Umbilical cord (tissue), 2 donors: ENCODE measurements around the gene HTR2C. TPM values are rescaled to one million over a fixed set of nuclear protein-coding genes. Genes with fewer than 3 reads are reported as not detected.
"Not testable (repeated sequence)": the region's sequence is repeated elsewhere in the genome, so short reads cannot be mapped to it uniquely, and the experiment has no call there.

ENCODE experiments used
- DNase-seq: peaks from one replicate; pipeline ENCODE4 v3.0.0-alpha.2; 2015; ENCODE audit warnings: low spot score
- total RNA-seq: library from RNA; depleted of rRNA; stranded (reverse); fragments of >200 nt; gene quantifications from one replicate; pipeline ENCODE4 v1.2.3, GENCODE V29; 2014; ENCODE audit warnings: low replicate concordance; ENCODE audit not compliant: insufficient read depth

HTR2C gene
- total RNA-seq = not detected

DNA sequence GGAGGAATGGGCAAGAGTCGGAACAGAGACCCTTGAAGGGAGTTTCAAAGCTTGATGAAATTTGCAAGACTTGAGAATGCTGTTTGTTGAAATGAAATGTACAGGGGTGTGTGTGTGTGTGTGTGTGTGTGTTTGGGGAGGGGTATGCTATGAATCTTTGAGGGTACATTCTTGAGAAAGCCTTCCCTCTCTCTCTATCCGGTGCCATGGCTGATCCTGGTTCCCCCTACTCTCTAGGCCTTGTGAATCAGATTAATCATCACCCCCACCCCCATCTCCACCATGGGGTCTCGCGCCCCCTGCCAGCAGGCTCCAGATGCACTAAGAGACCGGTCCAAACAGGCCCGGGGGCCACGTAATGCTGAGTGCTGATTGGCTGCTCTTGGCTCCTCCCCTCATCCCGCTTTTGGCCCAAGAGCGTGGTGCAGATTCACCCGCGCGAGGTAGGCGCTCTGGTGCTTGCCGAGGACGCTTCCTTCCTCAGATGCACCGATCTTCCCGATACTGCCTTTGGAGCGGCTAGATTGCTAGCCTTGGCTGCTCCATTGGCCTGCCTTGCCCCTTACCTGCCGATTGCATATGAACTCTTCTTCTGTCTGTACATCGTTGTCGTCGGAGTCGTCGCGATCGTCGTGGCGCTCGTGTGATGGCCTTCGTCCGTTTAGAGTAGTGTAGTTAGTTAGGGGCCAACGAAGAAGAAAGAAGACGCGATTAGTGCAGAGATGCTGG is at the start of gene HTR2C:
HTR2C (plus strand) TSS at position 441 of the 729 bp plus-strand sequence. CDS start 142,851 bp downstream, outside the sequence.
- DNase-seq = no peak

DNA sequence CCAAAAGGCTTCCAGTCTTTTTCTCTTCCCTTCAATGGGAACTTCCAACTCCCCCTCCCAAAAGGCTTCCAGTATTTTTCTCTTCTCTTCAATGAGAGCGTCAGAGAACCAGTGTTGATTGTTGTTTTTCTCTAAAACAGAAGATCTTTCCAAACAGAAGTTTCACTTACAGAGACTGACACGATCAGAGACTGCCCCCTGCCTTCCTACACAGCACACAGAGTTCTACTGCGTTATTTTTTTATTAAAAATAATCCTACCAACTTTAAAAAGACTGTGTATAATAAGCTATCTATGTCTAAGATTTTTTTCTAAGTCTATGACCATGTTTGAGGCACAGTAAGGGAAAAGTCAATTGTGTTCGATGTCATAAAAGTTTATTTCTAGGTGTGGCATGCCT is 3.5 kb upstream of the HTR2C start:
- DNase-seq = no peak

DNA sequence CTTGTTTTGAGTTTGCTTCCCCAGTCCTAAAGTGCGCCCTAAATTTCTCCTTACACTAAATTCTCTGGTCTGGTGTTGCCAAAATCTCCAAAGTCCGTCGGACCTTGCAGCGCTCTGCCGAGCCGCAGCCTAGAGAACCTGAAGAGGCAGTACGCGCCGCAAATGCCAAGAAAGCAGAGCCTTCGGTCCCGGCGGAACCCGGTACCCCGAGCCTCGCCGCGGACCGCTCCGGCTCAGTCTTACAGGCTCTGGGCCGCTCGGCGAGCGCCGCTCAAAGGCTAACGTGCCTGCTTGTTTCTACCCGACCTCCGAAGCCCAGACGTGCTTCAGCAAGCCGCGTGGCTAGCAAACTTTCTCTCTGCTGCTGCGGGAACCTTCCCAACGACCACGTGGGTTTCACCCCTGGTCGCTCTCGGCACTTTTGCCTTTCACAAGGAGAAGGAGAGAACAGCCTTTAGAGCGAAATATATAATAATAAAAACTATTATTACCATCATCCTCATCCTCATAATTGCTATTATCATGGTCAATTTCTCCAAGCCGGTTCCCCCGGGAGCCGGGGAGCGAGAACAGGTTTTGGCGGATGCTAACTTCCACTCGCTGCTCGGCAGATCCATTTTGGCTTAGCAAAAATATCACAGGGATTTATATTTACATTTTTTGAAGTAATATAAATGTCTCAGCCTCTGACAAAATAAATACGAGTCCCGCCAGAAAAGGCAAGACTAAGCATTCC is 2.2 kb upstream of the HTR2C start:
- no peak for DNase-seq

DNA sequence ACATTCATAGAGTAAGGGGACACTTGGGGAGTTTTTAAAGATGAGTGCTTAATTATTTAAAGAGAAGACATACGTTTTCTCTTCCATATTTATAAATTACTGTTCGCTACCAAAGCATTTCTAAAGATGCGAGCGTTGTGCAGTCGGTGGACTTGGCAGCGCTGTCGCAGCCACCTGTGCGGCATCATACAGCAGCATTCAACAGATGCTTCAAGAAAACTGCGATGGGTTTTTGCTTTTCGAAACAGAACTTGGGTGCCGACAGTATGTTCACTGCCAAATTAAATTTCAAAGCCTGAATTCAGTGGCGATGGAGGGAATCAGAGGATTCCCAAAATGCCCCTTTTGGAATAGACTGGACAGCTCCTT is 1.6 kb upstream of the HTR2C start:
- no peak for DNase-seq

- no peak for DNase-seq
Observed at GRCh38 chrX:114582698-114583395, 1.0 kb upstream of the HTR2C start.

GRCh38 chrX:114584375-114584943 is 573 bp downstream of the HTR2C start:
- no peak for DNase-seq

DNA sequence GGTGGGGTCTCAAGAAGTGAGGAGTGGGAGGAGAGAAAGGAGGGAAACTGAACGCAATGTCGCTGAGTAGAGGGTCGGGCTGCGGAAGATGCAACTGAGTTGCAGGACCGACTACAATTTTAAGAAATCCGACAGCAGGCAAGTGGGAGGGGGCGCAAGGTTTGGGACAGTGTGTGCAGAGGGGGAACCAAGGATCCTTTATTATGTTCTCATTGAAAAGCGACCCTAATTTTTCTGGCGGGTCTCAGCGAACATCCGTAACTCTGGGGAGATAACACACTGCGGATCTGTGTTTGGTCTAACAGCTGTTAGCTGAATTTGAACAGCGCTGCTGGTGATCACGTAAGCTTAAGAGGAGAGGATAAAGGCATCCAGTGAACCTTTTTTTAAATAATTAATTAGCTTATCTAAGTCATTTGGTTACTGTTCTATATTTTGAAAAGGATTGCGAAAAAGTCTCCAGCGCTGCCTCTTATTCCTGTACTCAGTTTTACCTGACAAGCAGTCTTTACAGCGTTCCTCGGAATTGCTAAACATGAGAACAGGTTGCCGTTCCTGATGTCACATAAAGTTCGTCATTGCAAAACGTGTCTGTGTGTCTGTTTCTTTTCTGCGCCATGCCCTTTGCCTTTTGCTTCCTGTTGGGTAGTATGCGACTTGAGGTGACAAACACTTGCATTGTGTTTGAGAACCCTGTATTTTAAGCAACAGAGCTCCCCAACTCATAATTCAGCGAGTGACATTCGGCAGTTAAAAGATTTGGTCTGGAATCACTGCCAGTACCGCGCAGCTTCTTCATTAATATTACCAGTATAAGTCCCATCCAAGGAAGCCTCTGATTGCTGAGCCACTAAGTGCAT is 1.3 kb downstream of the HTR2C start:
- DNase-seq = no peak

DNA sequence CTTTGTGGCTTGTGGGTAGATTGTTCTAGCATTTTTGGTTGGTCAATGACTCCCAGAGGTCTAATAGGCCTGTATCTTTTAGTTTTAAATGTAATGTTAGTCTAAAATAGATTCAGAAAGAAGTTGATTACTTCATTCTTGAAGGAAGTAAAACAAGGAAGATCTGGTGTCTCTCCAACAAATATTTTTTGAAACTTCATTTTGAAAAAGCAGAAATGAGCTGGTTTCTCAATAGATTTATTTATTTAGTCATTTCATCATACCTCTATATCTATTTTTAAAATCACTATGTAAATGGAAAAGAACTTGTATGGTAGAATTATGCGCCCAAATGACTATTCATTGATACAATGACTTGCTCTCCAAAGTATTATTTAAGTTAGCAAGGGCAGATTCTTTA is 7.2 kb downstream of the HTR2C start:
- DNase-seq = no peak

GRCh38 chrX:114599305-114599704 is 15.4 kb downstream of the HTR2C start:
- DNase-seq = no peak

GRCh38 chrX:114599911-114600310 is 16.0 kb downstream of the HTR2C start:
- DNase-seq = no peak

- DNase-seq = not testable (repeated sequence)
Observed at GRCh38 chrX:114606619-114607018, 22.7 kb downstream of the HTR2C start.

DNA sequence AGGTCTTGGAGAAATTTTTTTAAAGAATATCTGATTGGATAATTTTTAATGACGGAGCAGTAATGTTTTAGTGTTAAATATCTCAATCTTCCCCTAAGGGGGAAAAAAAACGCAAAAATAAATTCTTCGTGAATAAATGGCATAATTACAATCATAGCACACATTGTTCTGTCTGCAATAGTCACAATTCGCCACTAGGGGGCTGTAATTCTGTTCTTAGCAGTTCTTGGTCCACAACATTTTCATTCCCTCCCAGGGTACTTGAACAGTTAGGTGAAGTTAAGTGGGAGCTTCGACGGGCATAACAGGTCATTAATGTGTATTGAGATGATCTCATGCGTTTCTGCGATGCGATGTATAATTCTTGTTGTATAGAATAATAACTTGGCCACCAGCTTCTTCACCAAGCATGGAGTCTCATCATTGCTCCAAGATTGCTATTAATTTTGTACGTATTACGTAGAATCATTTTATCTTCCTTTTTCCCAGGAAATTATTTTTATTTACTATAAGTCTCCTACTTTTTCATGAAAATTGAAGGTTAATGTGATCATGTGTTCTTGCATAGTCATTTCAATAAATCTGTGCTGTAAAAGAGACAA is 27.2 kb downstream of the HTR2C start:
- peak; percentile 6 for DNase-seq

DNA sequence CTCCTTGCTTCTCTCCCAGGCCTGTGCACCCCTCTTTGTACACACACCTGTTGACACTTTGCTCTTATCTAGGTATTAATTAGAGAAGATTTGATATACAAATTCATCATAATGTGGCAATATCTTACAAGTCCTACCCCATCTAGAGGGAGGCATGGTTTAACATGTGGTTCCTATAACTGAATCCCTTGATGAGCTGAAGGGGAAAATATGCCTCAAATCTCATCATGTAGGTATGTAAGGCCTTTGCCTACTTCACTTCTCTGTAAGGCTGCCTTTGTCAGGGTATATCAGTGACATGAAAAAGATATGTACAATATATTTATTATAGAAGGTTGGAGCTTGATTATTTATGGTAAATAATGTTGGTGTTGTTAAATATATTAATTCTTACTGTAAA is 31.9 kb downstream of the HTR2C start:
- no peak for DNase-seq

GRCh38 chrX:114619874-114620273 is 36.0 kb downstream of the HTR2C start:
- no peak for DNase-seq

- DNase-seq = peak; percentile 2
Observed at GRCh38 chrX:114626323-114626722, 42.4 kb downstream of the HTR2C start.

GRCh38 chrX:114635986-114636385 is 52.1 kb downstream of the HTR2C start:
- DNase-seq = no peak

GRCh38 chrX:114650351-114650750 is 66.5 kb downstream of the HTR2C start:
- DNase-seq = no peak

DNA sequence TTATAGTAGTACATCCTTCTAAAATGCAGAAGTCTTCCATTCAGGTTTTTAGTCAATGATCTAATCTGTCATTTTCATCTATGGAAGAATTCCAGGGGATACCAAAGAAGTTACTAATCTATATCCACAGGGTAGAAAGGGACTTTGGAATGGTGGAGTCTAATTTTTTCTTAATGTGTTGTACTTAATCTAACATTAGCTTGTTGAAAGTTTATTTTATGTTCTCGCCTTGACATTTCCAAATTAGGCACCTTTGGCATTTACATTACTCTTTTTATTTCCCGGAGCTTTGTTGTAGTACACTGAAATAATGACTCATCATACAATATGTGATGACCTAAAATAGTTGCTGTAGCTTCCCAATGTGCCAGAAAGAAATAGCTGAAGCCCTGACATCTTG is 91.5 kb downstream of the HTR2C start:
- DNase-seq = no peak

GRCh38 chrX:114700533-114700932 is 116.6 kb downstream of the HTR2C start:
- not testable (repeated sequence) for DNase-seq

- no peak for DNase-seq
Observed at GRCh38 chrX:114709406-114709805, 125.5 kb downstream of the HTR2C start.

- no peak for DNase-seq
Observed at GRCh38 chrX:114710571-114710970, 126.7 kb downstream of the HTR2C start.
